Panc1 (cell line): ENCODE data around the gene LAMB1. TPM values are rescaled to one million over a fixed set of nuclear protein-coding genes. Genes with fewer than 3 reads are reported as not detected.

Experiments
- ATAC-seq: fragments of 200-7000 bp; cut with Tn5 transposase; 2 replicates; pipeline ENCODE4 v1.9.1; 2020; ENCODE audit warnings: mild to moderate bottlenecking, moderate library complexity
- BruUV-seq: library from RNA; stranded (reverse); fragments of 400-500 nt; replicated peaks from 2 replicates; lab custom pipeline; 2021; lab: Mats Ljungman, UMichigan
- CTCF ChIA-PET: fragments of 300-600 bp; sonication (Branson Sonifier 250); formaldehyde crosslinking; loops from one replicate; lab custom pipeline; 2022; ENCODE audit warnings: antibody characterized with exemption; lab: Charles Lee
- POLR2A ChIA-PET: fragments of 300-600 bp; sonication (Branson Sonifier 250); formaldehyde crosslinking; loops from one replicate; lab custom pipeline; 2022; ENCODE audit warnings: antibody characterized with exemption; lab: Charles Lee
- DNase-seq: peaks from one replicate; pipeline ENCODE4 v3.0.0-alpha.2; 2010; ENCODE audit warnings: low read depth, low spot score
- H3K27ac ChIP-seq: 2 replicates; pipeline ENCODE4 v1.5.1; 2011; ENCODE audit warnings: mild to moderate bottlenecking, low read length, inconsistent platforms
- H3K27me3 ChIP-seq: fragments of 200-500 bp; sonication (Bioruptor generic); 2 replicates; pipeline ENCODE4 v1.6.0; 2014; ENCODE audit warnings: low read length, inconsistent platforms; ENCODE audit not compliant: control insufficient read depth, insufficient read depth
- H3K36me3 ChIP-seq: fragments of 200-500 bp; sonication (Bioruptor generic); 2 replicates; pipeline ENCODE4 v1.5.1; 2014; ENCODE audit warnings: inconsistent platforms, mild to moderate bottlenecking, low read length, moderate library complexity; ENCODE audit not compliant: control insufficient read depth, insufficient read depth
- H3K4me1 ChIP-seq: 2 replicates; pipeline ENCODE4 v1.5.1; 2011; ENCODE audit warnings: inconsistent platforms, mild to moderate bottlenecking, low read length, moderate library complexity; ENCODE audit not compliant: control insufficient read depth, insufficient read depth
- H3K4me3 ChIP-seq, 2 experiments: 2 replicates each; pipeline ENCODE4 v1.5.1; 2011 to 2012; ENCODE audit warnings: low read depth in 2 of 2, low read length in 2 of 2, mild to moderate bottlenecking in 2 of 2, inconsistent platforms in 1 of 2, moderate library complexity in 1 of 2
- H3K9me3 ChIP-seq: fragments of 200-500 bp; sonication (Bioruptor generic); 2 replicates; pipeline ENCODE4 v1.5.1; 2014; ENCODE audit warnings: low read depth, mild to moderate bottlenecking, inconsistent platforms, low read length, moderate library complexity; ENCODE audit not compliant: control insufficient read depth, insufficient read depth
- CTCF ChIP-seq: fragments of 450-650 bp; IDR thresholded peaks from 2 replicates; pipeline ENCODE4 v1.5.1; 2017; ENCODE audit warnings: mild to moderate bottlenecking
- POLR2AphosphoS5 ChIP-seq: IDR thresholded peaks from 2 replicates; pipeline ENCODE4 v1.6.1; 2012; ENCODE audit warnings: mild to moderate bottlenecking, low read depth, low read length, moderate library complexity
- SIN3A ChIP-seq: IDR thresholded peaks from 2 replicates; pipeline ENCODE4 v1.6.1; 2012; ENCODE audit warnings: low read depth, mild to moderate bottlenecking, low read length, moderate library complexity, borderline replicate concordance; ENCODE audit not compliant: insufficient read depth
- TCF7L2 ChIP-seq: IDR thresholded peaks from 2 replicates; pipeline ENCODE4 v1.6.1; 2011; ENCODE audit warnings: mild to moderate bottlenecking, low read depth, low read length, inconsistent platforms
- in situ Hi-C: cut with HindIII; loops from 2 replicates; pipeline ENCODE4 v1.10.0; 2016; ENCODE audit warnings: low sequenced_read_pairs, low pct_unique_long_range_greater_than_20kb
- intact Hi-C: fragments of 100-400 bp; cut with micrococcal nuclease; formaldehyde crosslinking; loops from one replicate; pipeline ENCODE4 v1.10.0; 2022; ENCODE audit not compliant: unreplicated experiment
- total RNA-seq: library from RNA; stranded (reverse); gene quantifications from one replicate; pipeline ENCODE4 v1.2.1, GENCODE V29; 2021; ENCODE audit not compliant: unreplicated experiment
- TF ChIP-seq, protein P1 (sequence below), 2 experiments: IDR thresholded peaks; 2 replicates each; pipeline ENCODE4 v1.6.1; 2011 to 2012; ENCODE audit warnings: low read depth in 2 of 2, control low read depth in 1 of 2, low read length in 1 of 2, mild to moderate bottlenecking in 1 of 2, moderate library complexity in 1 of 2; ENCODE audit not compliant: insufficient read depth in 1 of 2

The LAMB1 gene
- total RNA-seq, 1 experiment from 2014 or later: 204 TPM

DNA sequence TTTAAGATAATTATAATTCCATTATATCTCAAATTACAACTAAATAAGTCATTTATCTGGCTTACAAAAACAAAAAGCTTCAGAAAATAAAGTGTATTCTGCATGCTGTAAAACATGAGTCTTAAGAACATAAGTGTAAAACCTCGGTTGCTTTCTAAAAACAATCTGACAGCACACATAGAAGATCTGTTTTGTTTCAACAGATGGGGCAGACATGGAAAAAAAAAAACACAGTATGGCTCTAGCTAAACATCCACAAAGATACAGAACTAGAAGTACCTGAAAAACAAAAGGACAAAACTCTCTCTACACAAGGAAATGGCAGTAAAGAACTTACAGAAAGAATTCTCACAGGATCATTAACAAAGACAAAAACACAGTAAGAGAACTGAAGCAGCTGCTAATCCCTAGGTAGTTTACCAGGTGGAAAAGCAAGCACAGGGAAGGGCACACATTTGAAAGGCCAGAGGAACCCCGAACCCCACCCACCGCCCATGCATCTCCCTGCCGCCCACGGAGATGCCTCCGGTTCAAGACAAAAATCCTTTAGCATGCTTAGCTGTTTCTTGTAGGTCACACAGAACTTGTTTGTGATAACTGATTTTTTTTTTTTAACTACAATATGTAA, 69.5 kb downstream of the LAMB1 start:
- no peaks in the 10 kb centered on the region for H3K9me3 ChIP-seq
- H3K36me3 ChIP-seq: peaks cover 42% of the 10 kb centered on the region
- CTCF ChIA-PET: no interaction called here
- H3K4me1 ChIP-seq: peaks cover 24% of the 10 kb centered on the region
- ATAC-seq (no peak), DNase-seq (no peak)
- no peaks in the 10 kb centered on the region for H3K27me3 ChIP-seq
- peak overlapping the region; percentile 48; the same call in 1 of the 2 replicates for H3K27ac ChIP-seq
- H3K4me3 ChIP-seq: no peak overlapping the region
- POLR2A ChIA-PET: no interaction called here
- no TSS peak for BruUV-seq
- TF ChIP-seq POLR2AphosphoS5 (no peak), SIN3A (no peak), TCF7L2 (no peak), CTCF (no peak)
- TF ChIP-seq, protein P1, sequence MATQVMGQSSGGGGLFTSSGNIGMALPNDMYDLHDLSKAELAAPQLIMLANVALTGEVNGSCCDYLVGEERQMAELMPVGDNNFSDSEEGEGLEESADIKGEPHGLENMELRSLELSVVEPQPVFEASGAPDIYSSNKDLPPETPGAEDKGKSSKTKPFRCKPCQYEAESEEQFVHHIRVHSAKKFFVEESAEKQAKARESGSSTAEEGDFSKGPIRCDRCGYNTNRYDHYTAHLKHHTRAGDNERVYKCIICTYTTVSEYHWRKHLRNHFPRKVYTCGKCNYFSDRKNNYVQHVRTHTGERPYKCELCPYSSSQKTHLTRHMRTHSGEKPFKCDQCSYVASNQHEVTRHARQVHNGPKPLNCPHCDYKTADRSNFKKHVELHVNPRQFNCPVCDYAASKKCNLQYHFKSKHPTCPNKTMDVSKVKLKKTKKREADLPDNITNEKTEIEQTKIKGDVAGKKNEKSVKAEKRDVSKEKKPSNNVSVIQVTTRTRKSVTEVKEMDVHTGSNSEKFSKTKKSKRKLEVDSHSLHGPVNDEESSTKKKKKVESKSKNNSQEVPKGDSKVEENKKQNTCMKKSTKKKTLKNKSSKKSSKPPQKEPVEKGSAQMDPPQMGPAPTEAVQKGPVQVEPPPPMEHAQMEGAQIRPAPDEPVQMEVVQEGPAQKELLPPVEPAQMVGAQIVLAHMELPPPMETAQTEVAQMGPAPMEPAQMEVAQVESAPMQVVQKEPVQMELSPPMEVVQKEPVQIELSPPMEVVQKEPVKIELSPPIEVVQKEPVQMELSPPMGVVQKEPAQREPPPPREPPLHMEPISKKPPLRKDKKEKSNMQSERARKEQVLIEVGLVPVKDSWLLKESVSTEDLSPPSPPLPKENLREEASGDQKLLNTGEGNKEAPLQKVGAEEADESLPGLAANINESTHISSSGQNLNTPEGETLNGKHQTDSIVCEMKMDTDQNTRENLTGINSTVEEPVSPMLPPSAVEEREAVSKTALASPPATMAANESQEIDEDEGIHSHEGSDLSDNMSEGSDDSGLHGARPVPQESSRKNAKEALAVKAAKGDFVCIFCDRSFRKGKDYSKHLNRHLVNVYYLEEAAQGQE (IDR thresholded peaks at IDR 0.05; ENCODE audit: insufficient read depth in 1 of 2, low read depth in 2 of 2, low read length in 1 of 2): no peak
- in situ Hi-C loops: no loop called here
- intact Hi-C loops: loop anchor here (10.0 kb wide), 1 partner anchor 211 kb away; no protein-coding TSS in a partner anchor

GRCh38 chr7:107932805-107933204, 70.2 kb downstream of the LAMB1 start:
- POLR2A ChIA-PET: no interaction called here
- in situ Hi-C loops (no loop called here), intact Hi-C loops (loop anchor here (10.0 kb wide), 1 partner anchor 212 kb away; no protein-coding TSS in a partner anchor)
- Histone ChIP-seq H3K36me3 (peaks cover 45% of the 10 kb centered on the region), H3K27me3 (no peaks in the 10 kb centered on the region), H3K4me1 (peaks cover 24% of the 10 kb centered on the region), H3K4me3 (no peak overlapping the region), H3K27ac (peak overlapping the region; percentile 49), H3K9me3 (no peaks in the 10 kb centered on the region)
- DNase-seq: no peak
- no TSS peak for BruUV-seq
- CTCF ChIA-PET: no interaction called here
- ATAC-seq: no peak
- TF ChIP-seq, protein P1 (IDR thresholded peaks at IDR 0.05; ENCODE audit: insufficient read depth in 1 of 2, low read depth in 2 of 2, low read length in 1 of 2): no peak
- no peak for TF ChIP-seq SIN3A
- TF ChIP-seq POLR2AphosphoS5: no peak
- no peak for TF ChIP-seq CTCF
